Measurements from ENCODE around the gene SARDH.

DNA sequence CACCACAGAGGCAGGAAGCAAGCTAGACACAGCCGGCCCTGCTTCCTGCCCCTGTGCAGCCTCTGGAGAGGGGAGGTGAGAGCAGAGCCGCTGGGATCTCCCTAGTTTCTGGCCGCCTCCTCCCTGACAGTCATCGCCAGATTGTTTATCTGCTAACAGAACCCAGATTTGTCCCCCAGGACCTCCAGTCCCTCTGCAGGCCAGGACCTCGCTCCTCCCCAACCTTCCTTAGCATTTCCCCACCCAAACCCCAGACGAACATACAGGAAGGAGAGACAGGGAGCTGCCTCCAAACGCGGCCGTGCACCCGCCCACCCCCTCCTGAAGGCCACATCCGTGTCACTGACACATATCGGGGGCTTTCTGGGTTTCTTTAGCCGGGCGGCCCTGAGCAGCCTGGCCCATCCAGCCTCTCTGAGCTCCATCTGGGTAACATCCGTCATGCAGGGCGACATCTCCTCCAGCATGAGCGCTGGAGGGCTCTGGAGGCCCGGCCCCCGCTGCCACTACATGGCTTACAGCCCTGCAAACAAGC, 54.5 kb downstream of the SARDH start:
- TF ChIP-seq, protein P1, sequence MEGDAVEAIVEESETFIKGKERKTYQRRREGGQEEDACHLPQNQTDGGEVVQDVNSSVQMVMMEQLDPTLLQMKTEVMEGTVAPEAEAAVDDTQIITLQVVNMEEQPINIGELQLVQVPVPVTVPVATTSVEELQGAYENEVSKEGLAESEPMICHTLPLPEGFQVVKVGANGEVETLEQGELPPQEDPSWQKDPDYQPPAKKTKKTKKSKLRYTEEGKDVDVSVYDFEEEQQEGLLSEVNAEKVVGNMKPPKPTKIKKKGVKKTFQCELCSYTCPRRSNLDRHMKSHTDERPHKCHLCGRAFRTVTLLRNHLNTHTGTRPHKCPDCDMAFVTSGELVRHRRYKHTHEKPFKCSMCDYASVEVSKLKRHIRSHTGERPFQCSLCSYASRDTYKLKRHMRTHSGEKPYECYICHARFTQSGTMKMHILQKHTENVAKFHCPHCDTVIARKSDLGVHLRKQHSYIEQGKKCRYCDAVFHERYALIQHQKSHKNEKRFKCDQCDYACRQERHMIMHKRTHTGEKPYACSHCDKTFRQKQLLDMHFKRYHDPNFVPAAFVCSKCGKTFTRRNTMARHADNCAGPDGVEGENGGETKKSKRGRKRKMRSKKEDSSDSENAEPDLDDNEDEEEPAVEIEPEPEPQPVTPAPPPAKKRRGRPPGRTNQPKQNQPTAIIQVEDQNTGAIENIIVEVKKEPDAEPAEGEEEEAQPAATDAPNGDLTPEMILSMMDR (IDR thresholded peaks at IDR 0.05; ENCODE audit: borderline replicate concordance, extremely low read depth, low read length, poor library complexity, severe bottlenecking): no peak
- TF ChIP-seq EZH2 (IDR thresholded peaks at IDR 0.05; ENCODE audit: borderline replicate concordance, low read depth, low read length, severe bottlenecking): no peak
